T-cell (primary cell): ENCODE measurements around the gene RXFP3. TPM values are rescaled to one million over a fixed set of nuclear protein-coding genes. Genes with fewer than 3 reads are reported as not detected.

Source experiments
- ATAC-seq, 4 experiments: fragments of 200-7000 bp in 3 of 4; fragments of 150-1000 bp in 1 of 4; cut with Tn5 transposase; replicated peaks in 1 of 4; 1 replicate in 3 of 4; 2 replicates in 1 of 4; pipeline ENCODE4 v1.10.0; 2021; ENCODE audit warnings: moderate library complexity in 3 of 4, mild to moderate bottlenecking in 2 of 4, moderate number of reproducible peaks in 1 of 4
- CTCF ChIA-PET, 2 donors: fragments of 300-600 bp; sonication (Branson Sonifier 250); formaldehyde crosslinking; loops; one replicate each; lab custom pipeline; 2022; ENCODE audit warnings: antibody characterized with exemption in 2 of 2; lab: Charles Lee
- POLR2A ChIA-PET, 2 donors: fragments of 300-600 bp; sonication (Branson Sonifier 250); formaldehyde crosslinking; loops; one replicate each; lab custom pipeline; 2022; ENCODE audit warnings: antibody characterized with exemption in 2 of 2; lab: Charles Lee
- DNase-seq, 35 experiments: peaks; one replicate each; pipeline versions ENCODE4 v3.0.0 to v3.0.0-alpha.2; 2013 to 2023
- H3K27ac ChIP-seq: one replicate; pipeline ENCODE4 v1.5.1; 2013; ENCODE audit warnings: low read length
- H3K27me3 ChIP-seq, 2 experiments: replicated peaks in 1 of 2; 1 replicate in 1 of 2; 2 replicates in 1 of 2; pipeline versions ENCODE4 v1.6.1 to v1.7.0; 2013; ENCODE audit warnings: low read length in 1 of 2, mixed read lengths in 1 of 2; ENCODE audit not compliant: control insufficient read depth in 2 of 2, insufficient read depth in 2 of 2; ENCODE audit errors: extremely low read depth in 1 of 2
- H3K36me3 ChIP-seq, 2 donors: 1 replicate in 1 of 2; 2 replicates in 1 of 2; pipeline versions ENCODE4 v1.6.1 to v1.7.0; 2013; ENCODE audit warnings: low read length in 1 of 2; ENCODE audit not compliant: control insufficient read depth in 2 of 2, insufficient read depth in 1 of 2; ENCODE audit errors: extremely low read depth in 1 of 2
- H3K4me1 ChIP-seq, 2 experiments: 1 replicate in 1 of 2; 2 replicates in 1 of 2; pipeline versions ENCODE4 v1.6.1 to v1.7.0; 2013; ENCODE audit warnings: low read length in 2 of 2, mixed read lengths in 1 of 2; ENCODE audit not compliant: insufficient read depth in 2 of 2, control insufficient read depth in 1 of 2; ENCODE audit errors: extremely low read depth in 1 of 2
- H3K4me3 ChIP-seq, 2 donors: 1 replicate in 1 of 2; 2 replicates in 1 of 2; pipeline versions ENCODE4 v1.5.1 to v1.7.0; 2013; ENCODE audit warnings: mild to moderate bottlenecking in 2 of 2, low read length in 1 of 2, moderate library complexity in 1 of 2; ENCODE audit not compliant: control insufficient read depth in 1 of 2; ENCODE audit errors: extremely low read depth in 1 of 2
- H3K9me3 ChIP-seq: 2 replicates; pipeline ENCODE4 v1.7.0; 2013
- H3K27ac Mint-ChIP-seq, 2 donors: one replicate each; pipeline ENCODE4 v1.8.0; 2020 to 2021; ENCODE audit warnings: mild to moderate bottlenecking in 2 of 2, mixed read lengths in 2 of 2
- H3K27me3 Mint-ChIP-seq, 2 donors: one replicate each; pipeline ENCODE4 v1.8.0; 2021 to 2022; ENCODE audit warnings: mixed read lengths in 2 of 2
- H3K36me3 Mint-ChIP-seq: one replicate; pipeline ENCODE4 v1.8.0; 2021; ENCODE audit warnings: mixed read lengths
- H3K4me1 Mint-ChIP-seq, 3 donors: one replicate each; pipeline ENCODE4 v1.8.0; 2020 to 2022; ENCODE audit warnings: mixed read lengths in 3 of 3, mild to moderate bottlenecking in 1 of 3
- H3K4me3 Mint-ChIP-seq, 3 donors: one replicate each; pipeline ENCODE4 v1.8.0; 2020 to 2022; ENCODE audit warnings: mild to moderate bottlenecking in 3 of 3, mixed read lengths in 3 of 3, moderate library complexity in 3 of 3
- H3K9me3 Mint-ChIP-seq, 3 donors: one replicate each; pipeline ENCODE4 v1.8.0; 2020 to 2022; ENCODE audit warnings: mixed read lengths in 3 of 3
- WGBS: methylation state at CpG from one replicate; pipeline ENCODE4 v1.1.5; 2013; ENCODE audit warnings: missing lambda C conversion rate; ENCODE audit not compliant: insufficient coverage; 5-methylcytosine and 5-hydroxymethylcytosine counted together
- total RNA-seq, 35 experiments: library from RNA in 6 of 35; stranded (reverse) in 6 of 35; fragments of 120-200 nt in 1 of 35; gene quantifications; one replicate each; pipeline versions ENCODE4 v1.2.1 to v1.2.4 and lab custom pipeline; 2013 to 2026

Gene RXFP3
- total RNA-seq, 5 donors from 2014 or later (not counting 1 experiment from before 2014, with no cell fraction given): not detected

DNA sequence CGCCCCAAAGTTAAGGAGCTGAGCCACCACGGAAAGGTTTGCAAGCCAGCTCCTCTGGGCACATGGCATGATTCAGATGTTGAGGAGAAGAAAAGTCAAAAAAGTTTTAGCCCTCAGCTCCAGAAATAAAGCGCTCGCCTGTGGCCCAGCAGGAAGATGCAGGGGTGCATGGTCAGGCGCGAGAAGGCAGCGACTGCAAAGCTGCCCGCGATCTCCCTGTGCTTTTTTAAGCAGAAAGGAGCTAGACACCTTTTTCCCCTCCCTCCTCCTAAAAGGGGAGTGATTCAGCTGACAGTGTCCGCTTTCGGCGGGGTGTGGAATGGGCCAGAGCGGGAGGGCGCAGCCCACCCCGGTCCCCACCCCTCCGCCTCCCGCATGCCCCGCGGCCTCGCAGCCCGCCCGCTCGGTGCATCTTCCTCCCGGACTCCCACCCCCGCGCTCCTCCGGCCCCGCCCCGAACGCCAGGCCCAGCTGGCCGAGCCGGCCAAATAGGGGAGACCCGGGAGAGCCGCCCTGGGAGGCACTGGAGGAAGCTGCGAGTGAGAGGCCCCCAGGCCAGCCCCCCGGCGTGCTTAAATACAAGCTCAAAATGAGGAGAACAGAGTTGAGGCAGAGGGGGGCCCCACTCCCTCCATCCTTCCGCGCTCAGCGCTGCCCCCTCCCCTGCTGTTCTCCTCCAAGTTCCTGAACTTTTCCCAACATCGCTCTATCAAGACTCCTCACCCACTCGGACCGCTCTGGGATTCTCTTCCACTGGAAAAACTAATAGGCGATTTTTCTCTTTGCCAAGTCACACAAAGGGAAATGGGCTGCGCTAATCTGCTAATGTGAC lies 44.2 kb upstream of the RXFP3 start, which contains the start of gene ADAMTS12:
Gene ADAMTS12, minus strand, starts transcription at position 203 of the 832 bp plus-strand sequence. Its CDS starts 134 bp downstream, at position 69.
- Histone ChIP-seq H3K27ac (no peak within 1 kb of the TSS), H3K4me3 (peak within 1 kb of the TSS in 1 of 2 donors; percentile 45), H3K36me3 (no peaks in the 10 kb centered on the region), H3K27me3 (peaks cover 14 to 19% of the 10 kb centered on the region in 2 experiments), H3K4me1 (peaks cover 0 to 5% of the 10 kb centered on the region in 2 experiments), H3K9me3 (peaks cover 3% of the 10 kb centered on the region)
- H3K4me1 Mint-ChIP-seq: peaks cover 5 to 9% (median 8%) of the 10 kb centered on the region in 3 donors
- H3K9me3 Mint-ChIP-seq: peaks cover 0 to 6% (median 0%) of the 10 kb centered on the region in 3 donors
- no peak for DNase-seq
- peak within 1 kb of the TSS in 2 of 3 donors; percentile 37 to 70 for H3K4me3 Mint-ChIP-seq
- ChIA-PET CTCF (no interaction called here), POLR2A (no interaction called here)
- H3K27ac Mint-ChIP-seq: no peak within 1 kb of the TSS
- ATAC-seq: no peak
- WGBS: 11% methylated on average over 38 of the region's 45 CpGs
- peaks cover 49 to 50% of the 10 kb centered on the region in 2 donors for H3K27me3 Mint-ChIP-seq
- H3K36me3 Mint-ChIP-seq: no peaks in the 10 kb centered on the region

DNA sequence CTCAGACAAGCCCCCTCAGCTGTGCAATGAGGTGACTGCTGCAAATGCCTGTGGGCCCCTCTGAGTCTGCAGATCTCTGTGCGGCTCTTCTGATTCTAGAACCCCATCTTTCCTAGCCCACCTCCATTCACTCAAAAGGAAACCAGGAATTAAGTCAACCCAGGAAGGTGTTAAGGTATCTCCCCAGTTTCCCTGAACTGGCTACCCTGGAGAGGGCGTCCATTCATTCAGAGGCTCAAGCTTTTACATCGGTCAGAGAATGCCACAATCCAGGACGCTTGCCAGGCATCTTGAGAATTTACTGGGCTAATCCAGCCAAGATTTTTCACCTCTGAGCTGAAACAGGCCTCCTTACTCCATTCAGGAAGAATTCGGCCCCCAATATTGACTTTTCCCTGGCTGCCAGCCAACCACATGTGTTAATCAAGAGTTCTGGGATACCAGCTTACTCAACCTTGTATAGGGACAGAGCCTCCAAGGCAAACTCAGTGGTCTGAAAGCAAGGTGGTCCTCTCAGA lies 43.5 kb upstream of the RXFP3 start:
- no peaks in the 10 kb centered on the region for H3K36me3 ChIP-seq
- no peak overlapping the region for H3K4me3 ChIP-seq
- H3K4me1 ChIP-seq: peaks cover 0 to 5% of the 10 kb centered on the region in 2 experiments
- Mint-ChIP-seq H3K4me1 (peaks cover 5 to 9% (median 8%) of the 10 kb centered on the region in 3 donors), H3K36me3 (no peaks in the 10 kb centered on the region), H3K9me3 (peaks cover 0 to 6% (median 0%) of the 10 kb centered on the region in 3 donors), H3K27me3 (peaks cover 49 to 57% of the 10 kb centered on the region in 2 donors), H3K27ac (no peak overlapping the region), H3K4me3 (peak overlapping the region in 1 of 3 donors; percentile 60)
- peaks cover 14 to 19% of the 10 kb centered on the region in 2 experiments for H3K27me3 ChIP-seq
- no peak overlapping the region for H3K27ac ChIP-seq
- DNase-seq (no peak), ATAC-seq (no peak)
- POLR2A ChIA-PET: no interaction called here
- 79% methylated on average over 5 of the region's 5 CpGs for WGBS
- CTCF ChIA-PET: no interaction called here
- peaks cover 3% of the 10 kb centered on the region for H3K9me3 ChIP-seq

DNA sequence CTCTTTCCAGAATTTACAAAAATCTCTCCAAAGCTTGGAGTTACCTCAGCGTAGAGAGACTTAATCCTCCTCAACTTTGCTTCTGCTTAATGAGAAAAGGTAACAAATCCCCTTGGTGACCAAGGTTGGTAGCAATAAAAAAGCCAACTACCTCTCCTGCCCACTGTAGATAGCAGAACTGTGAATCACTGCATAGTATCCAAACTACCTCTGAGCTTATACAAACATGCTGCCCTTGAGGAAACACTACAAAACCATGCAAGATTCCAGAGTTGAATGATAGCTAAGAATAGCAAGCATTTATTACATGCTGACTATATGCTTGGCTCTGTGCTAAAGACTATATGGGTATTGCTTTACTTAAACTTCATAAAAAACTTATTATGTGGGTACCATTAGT lies 41.6 kb upstream of the RXFP3 start:
- ChIA-PET CTCF (interaction anchor here in 1 of 2 donors (0.5 kb wide), 1 partner anchor 40 kb away, joined by 5 read pairs; no protein-coding TSS in a partner anchor), POLR2A (no interaction called here)
- Histone ChIP-seq H3K27me3 (peaks cover 14 to 19% of the 10 kb centered on the region in 2 experiments), H3K27ac (no peak overlapping the region), H3K4me3 (no peak overlapping the region), H3K4me1 (peaks cover 0 to 5% of the 10 kb centered on the region in 2 experiments), H3K36me3 (no peaks in the 10 kb centered on the region), H3K9me3 (peaks cover 3% of the 10 kb centered on the region)
- Mint-ChIP-seq H3K4me1 (peaks cover 5 to 11% (median 9%) of the 10 kb centered on the region in 3 donors), H3K27me3 (peaks cover 46 to 49% of the 10 kb centered on the region in 2 donors), H3K27ac (no peak overlapping the region), H3K9me3 (peaks cover 0 to 6% (median 0%) of the 10 kb centered on the region in 3 donors), H3K4me3 (no peak overlapping the region), H3K36me3 (no peaks in the 10 kb centered on the region)
- no peak for DNase-seq
- no peak for ATAC-seq
- whole genome bisulfite sequencing: no CpG with 5 or more reads among the region's 1 CpG

DNA sequence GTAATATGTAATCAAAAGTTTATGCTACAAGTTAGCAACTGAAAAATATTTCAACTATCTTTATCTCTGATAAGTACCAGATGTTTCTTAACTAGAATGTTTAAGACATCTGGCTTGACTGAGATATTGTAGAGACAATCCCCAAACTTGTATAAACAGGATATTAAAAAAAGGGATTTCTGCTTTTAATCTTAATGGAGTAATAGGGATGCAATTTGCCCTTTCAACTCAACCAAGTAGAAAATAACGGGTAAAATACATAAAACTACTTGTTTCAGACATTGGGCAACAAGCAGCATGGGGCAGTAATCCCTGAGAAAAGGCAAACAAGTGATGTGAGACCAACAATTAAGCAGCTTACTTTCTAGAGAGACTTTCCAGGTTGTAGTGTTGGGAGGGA lies 35.0 kb upstream of the RXFP3 start:
- ChIA-PET POLR2A (no interaction called here), CTCF (no interaction called here)
- Mint-ChIP-seq H3K4me1 (peaks cover 0 to 6% (median 0%) of the 10 kb centered on the region in 3 donors), H3K36me3 (no peaks in the 10 kb centered on the region), H3K4me3 (no peak overlapping the region), H3K27me3 (peaks cover 8 to 11% of the 10 kb centered on the region in 2 donors), H3K9me3 (peaks cover 12 to 26% (median 16%) of the 10 kb centered on the region in 3 donors), H3K27ac (no peak overlapping the region)
- Histone ChIP-seq H3K4me1 (no peaks in the 10 kb centered on the region), H3K36me3 (no peaks in the 10 kb centered on the region), H3K4me3 (no peak overlapping the region), H3K27me3 (peaks cover 0 to 5% of the 10 kb centered on the region in 2 experiments), H3K27ac (no peak overlapping the region), H3K9me3 (no peaks in the 10 kb centered on the region)
- DNase-seq (no peak), ATAC-seq (no peak)
- no CpG with 5 or more reads among the region's 1 CpG for WGBS

DNA sequence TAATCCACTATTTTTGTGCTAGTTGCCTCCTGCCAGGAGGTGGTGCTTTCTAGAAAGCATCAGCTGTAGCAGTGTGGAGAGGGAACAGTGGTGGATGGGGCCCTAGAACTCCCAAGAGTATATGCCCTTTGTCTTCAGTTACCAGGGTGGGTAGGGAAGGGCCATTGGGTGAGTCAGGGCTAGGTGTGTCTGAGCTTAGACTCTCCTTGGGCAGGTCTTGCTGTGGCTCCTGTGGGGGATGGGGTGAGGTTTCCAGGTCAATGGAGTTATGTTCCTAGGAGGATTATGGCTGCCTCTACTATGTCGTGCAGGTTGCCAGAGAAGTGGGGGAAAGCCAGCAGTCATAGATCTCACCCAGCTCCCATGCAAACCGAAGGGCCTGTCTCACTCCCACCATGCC lies 33.1 kb upstream of the RXFP3 start:
- no peaks in the 10 kb centered on the region for H3K36me3 Mint-ChIP-seq
- H3K4me1 ChIP-seq: no peaks in the 10 kb centered on the region
- no peak overlapping the region for H3K4me3 Mint-ChIP-seq
- peaks cover 0 to 6% (median 0%) of the 10 kb centered on the region in 3 donors for H3K4me1 Mint-ChIP-seq
- H3K4me3 ChIP-seq: no peak overlapping the region
- H3K27ac Mint-ChIP-seq: no peak overlapping the region
- H3K27me3 Mint-ChIP-seq: no peaks in the 10 kb centered on the region
- H3K9me3 Mint-ChIP-seq: peaks cover 11 to 44% (median 33%) of the 10 kb centered on the region in 3 donors
- no peak for DNase-seq
- peaks cover 0 to 5% of the 10 kb centered on the region in 2 experiments for H3K27me3 ChIP-seq
- no CpG with 5 or more reads among the region's 2 CpGs for WGBS
- no peak overlapping the region for H3K27ac ChIP-seq
- no peaks in the 10 kb centered on the region for H3K36me3 ChIP-seq
- no peak for ATAC-seq
- ChIA-PET POLR2A (no interaction called here), CTCF (no interaction called here)
- peaks cover 5% of the 10 kb centered on the region for H3K9me3 ChIP-seq

DNA sequence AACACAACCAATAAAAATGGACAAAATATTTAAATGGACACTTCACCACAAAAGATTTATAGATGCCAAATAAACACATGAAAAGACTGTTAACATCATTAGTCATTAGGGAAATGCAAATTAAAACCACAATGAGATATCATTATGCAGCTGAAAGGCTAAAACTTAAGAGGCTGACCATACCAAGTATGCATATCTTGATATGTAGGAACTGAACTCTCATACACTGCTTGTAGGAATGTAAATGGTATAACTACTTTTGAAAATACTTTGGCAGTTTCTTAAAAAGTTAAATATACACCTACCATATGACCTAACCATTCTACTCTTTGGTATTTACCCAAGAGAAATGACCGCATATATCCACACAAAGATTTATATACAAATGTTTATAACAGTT lies 30.8 kb upstream of the RXFP3 start:
- no peak for DNase-seq
- Mint-ChIP-seq H3K27me3 (peaks cover 8 to 10% of the 10 kb centered on the region in 2 donors), H3K4me1 (no peaks in the 10 kb centered on the region), H3K9me3 (peaks cover 18 to 54% (median 39%) of the 10 kb centered on the region in 3 donors), H3K27ac (no peak overlapping the region), H3K4me3 (no peak overlapping the region), H3K36me3 (no peaks in the 10 kb centered on the region)
- ChIA-PET POLR2A (no interaction called here), CTCF (no interaction called here)
- WGBS: no CpG with 5 or more reads among the region's 1 CpG
- Histone ChIP-seq H3K9me3 (peaks cover 5% of the 10 kb centered on the region), H3K36me3 (no peaks in the 10 kb centered on the region), H3K27ac (no peak overlapping the region), H3K27me3 (peaks cover 0 to 7% of the 10 kb centered on the region in 2 experiments), H3K4me1 (no peaks in the 10 kb centered on the region), H3K4me3 (no peak overlapping the region)
- no peak for ATAC-seq
